H1 (cell line): ENCODE results near the gene ANKDD1A. TPM values are rescaled to one million over a fixed set of nuclear protein-coding genes. Genes with fewer than 3 reads are reported as not detected.

Source experiments
- CTCF ChIA-PET: fragments of 300-600 bp; sonication (Branson Sonifier 250); formaldehyde crosslinking; loops from one replicate; lab custom pipeline; 2021; ENCODE audit not compliant: partially characterized antibody; lab: Charles Lee
- POLR2A ChIA-PET: fragments of 300-600 bp; sonication (Branson Sonifier 250); formaldehyde crosslinking; loops from one replicate; lab custom pipeline; 2021; ENCODE audit warnings: inconsistent platforms; ENCODE audit not compliant: partially characterized antibody; lab: Charles Lee
- DNase-seq, 2 experiments: peaks; one replicate each; pipeline versions ENCODE4 v3.0.0 to v3.0.0-alpha.2; 2010 to 2022; ENCODE audit warnings: low spot score in 2 of 2, low read depth in 1 of 2, mixed read lengths in 1 of 2
- FAIRE-seq: peaks from 2 replicates; lab custom pipeline; 2011; peaks lifted over from hg19 to GRCh38; lab: Jason Lieb, UNC
- H2AFZ ChIP-seq: 2 replicates; pipeline ENCODE4 v1.8.1; 2012; ENCODE audit warnings: low read length, inconsistent platforms
- H2AK5ac ChIP-seq: 2 replicates; pipeline ENCODE4 v1.6.1; 2013; ENCODE audit warnings: low read depth, low read length
- H2BK120ac ChIP-seq: replicated peaks from 2 replicates; pipeline ENCODE3; 2013; ENCODE audit warnings: low read depth, low read length, inconsistent platforms
- H2BK12ac ChIP-seq: 2 replicates; pipeline ENCODE4 v1.6.1; 2013; ENCODE audit warnings: low read depth, low read length
- H2BK15ac ChIP-seq: 2 replicates; pipeline ENCODE4 v1.6.1; 2013; ENCODE audit warnings: low read length
- H2BK20ac ChIP-seq: 2 replicates; pipeline ENCODE4 v1.6.1; 2013; ENCODE audit warnings: low read length
- H2BK5ac ChIP-seq: 2 replicates; pipeline ENCODE4 v1.6.1; 2013; ENCODE audit warnings: low read depth, low read length
- H3K14ac ChIP-seq: 2 replicates; pipeline ENCODE4 v1.6.1; 2013; ENCODE audit warnings: inconsistent platforms; ENCODE audit not compliant: insufficient read length
- H3K18ac ChIP-seq: 2 replicates; pipeline ENCODE4 v1.6.1; 2013; ENCODE audit warnings: low read length; ENCODE audit errors: extremely low read depth
- H3K23ac ChIP-seq: 2 replicates; pipeline ENCODE4 v1.6.1; 2013; ENCODE audit warnings: inconsistent platforms; ENCODE audit not compliant: insufficient read length
- H3K23me2 ChIP-seq: 2 replicates; pipeline ENCODE4 v1.6.1; 2013; ENCODE audit warnings: low read depth, low read length
- H3K27ac ChIP-seq: 2 replicates; pipeline ENCODE4 v1.6.1; 2011; ENCODE audit warnings: low read depth, low read length, inconsistent platforms
- H3K27me3 ChIP-seq, 4 experiments: replicated peaks in 1 of 4; 1 replicate in 1 of 4; 2 replicates in 3 of 4; pipeline versions ENCODE4 v1.6.1 to v1.8.1; 2011 to 2013; ENCODE audit warnings: low read length in 3 of 4, mild to moderate bottlenecking in 3 of 4, inconsistent platforms in 2 of 4, mixed read lengths in 2 of 4, moderate library complexity in 1 of 4; ENCODE audit not compliant: control insufficient read depth in 3 of 4, insufficient read depth in 3 of 4; ENCODE audit errors: extremely low read depth in 1 of 4
- H3K36me3 ChIP-seq, 4 experiments: 2 replicates each; pipeline versions ENCODE4 v1.6.1 to v1.8.1; 2011 to 2013; ENCODE audit warnings: mild to moderate bottlenecking in 4 of 4, low read length in 3 of 4, moderate library complexity in 2 of 4, control low read depth in 1 of 4, inconsistent platforms in 1 of 4; ENCODE audit not compliant: insufficient read depth in 4 of 4, control insufficient read depth in 2 of 4
- H3K4ac ChIP-seq: replicated peaks from 2 replicates; pipeline ENCODE3; 2013; ENCODE audit warnings: low read length, low read depth, mixed read lengths, inconsistent platforms; ENCODE audit not compliant: insufficient read length
- H3K4me1 ChIP-seq, 4 experiments: replicated peaks in 1 of 4; 1 replicate in 1 of 4; 2 replicates in 3 of 4; pipeline versions ENCODE4 v1.6.1 to v1.8.1; 2011 to 2013; ENCODE audit warnings: low read length in 3 of 4, inconsistent platforms in 2 of 4, mixed read lengths in 1 of 4; ENCODE audit not compliant: insufficient read depth in 4 of 4, control insufficient read depth in 3 of 4
- H3K4me2 ChIP-seq, 2 experiments: 2 replicates each; pipeline versions ENCODE4 v1.6.1 to v1.8.1; 2011 to 2013; ENCODE audit warnings: low read depth in 2 of 2, low read length in 2 of 2, control low read depth in 1 of 2, inconsistent platforms in 1 of 2, mild to moderate bottlenecking in 1 of 2; ENCODE audit not compliant: insufficient read depth in 1 of 2
- H3K4me3 ChIP-seq, 4 experiments: fragments of 200-600, 300-600 bp in 1 of 4; sonication (generic), shearing (Covaris generic), sonication (Bioruptor Twin) in 1 of 4; 2 replicates each; pipeline versions ENCODE4 v1.5.1 to v1.8.1; 2011 to 2016; ENCODE audit warnings: low read length in 4 of 4, low read depth in 3 of 4, control low read depth in 2 of 4, inconsistent platforms in 2 of 4, mild to moderate bottlenecking in 2 of 4, mixed read lengths in 1 of 4, moderate library complexity in 1 of 4; ENCODE audit not compliant: insufficient read depth in 2 of 4; ENCODE audit errors: extremely low read depth in 1 of 4
- H3K56ac ChIP-seq: replicated peaks from 2 replicates; pipeline ENCODE3; 2013; ENCODE audit warnings: low read depth, mild to moderate bottlenecking, mixed read lengths, low read length, inconsistent platforms; ENCODE audit not compliant: insufficient read length
- H3K79me1 ChIP-seq: 2 replicates; pipeline ENCODE4 v1.6.1; 2013; ENCODE audit warnings: low read depth, low read length, control low read depth
- H3K79me2 ChIP-seq, 2 experiments: 2 replicates each; pipeline versions ENCODE4 v1.6.1 to v1.8.1; 2012 to 2013; ENCODE audit warnings: low read length in 2 of 2, mild to moderate bottlenecking in 2 of 2, inconsistent platforms in 1 of 2; ENCODE audit not compliant: insufficient read depth in 2 of 2, control insufficient read depth in 1 of 2
- H3K9ac ChIP-seq, 4 experiments: replicated peaks in 1 of 4; 1 replicate in 1 of 4; 2 replicates in 3 of 4; pipeline versions ENCODE4 v1.6.1 to v1.8.1; 2011 to 2013; ENCODE audit warnings: low read depth in 3 of 4, low read length in 3 of 4, control low read depth in 2 of 4, mild to moderate bottlenecking in 2 of 4, moderate library complexity in 2 of 4, inconsistent platforms in 1 of 4; ENCODE audit errors: extremely low read depth in 1 of 4
- H3K9me3 ChIP-seq, 2 experiments: 2 replicates each; pipeline versions ENCODE4 v1.6.1 to v1.8.1; 2012 to 2013; ENCODE audit warnings: mild to moderate bottlenecking in 2 of 2, moderate library complexity in 2 of 2, control low read depth in 1 of 2, inconsistent platforms in 1 of 2, low read depth in 1 of 2, low read length in 1 of 2, mixed read lengths in 1 of 2; ENCODE audit not compliant: insufficient read depth in 2 of 2
- H4K20me1 ChIP-seq, 2 experiments: replicated peaks in 1 of 2; 2 replicates each; pipeline versions ENCODE3 to v1.8.1; 2011 to 2013; ENCODE audit warnings: inconsistent platforms in 2 of 2, low read length in 2 of 2, mild to moderate bottlenecking in 1 of 2; ENCODE audit not compliant: insufficient read depth in 2 of 2, control insufficient read depth in 1 of 2
- H4K5ac ChIP-seq: 2 replicates; pipeline ENCODE4 v1.6.1; 2013; ENCODE audit warnings: low read length, low read depth, mixed read lengths, inconsistent platforms; ENCODE audit not compliant: insufficient read length
- H4K8ac ChIP-seq: 2 replicates; pipeline ENCODE4 v1.8.0; 2013; ENCODE audit warnings: mild to moderate bottlenecking, moderate library complexity, low read length, inconsistent platforms; ENCODE audit not compliant: insufficient read depth; ENCODE audit errors: extremely low read depth
- H4K91ac ChIP-seq: replicated peaks from 2 replicates; pipeline ENCODE3; 2013; ENCODE audit warnings: low read length, mixed read lengths, inconsistent platforms; ENCODE audit not compliant: insufficient read length
- BRCA1 ChIP-seq: IDR thresholded peaks from 2 replicates; pipeline ENCODE4 v1.6.1; 2012; ENCODE audit warnings: low read depth, low read length, improper control_type of control experiment
- CHD2 ChIP-seq: IDR thresholded peaks from 2 replicates; pipeline ENCODE4 v1.6.1; 2012; ENCODE audit warnings: low read length, improper control_type of control experiment
- SIX5 ChIP-seq: IDR thresholded peaks from 2 replicates; pipeline ENCODE4 v1.6.1; 2011; ENCODE audit warnings: mild to moderate bottlenecking, low read depth, low read length
- TBP ChIP-seq: IDR thresholded peaks from 2 replicates; pipeline ENCODE4 v1.6.1; 2011; ENCODE audit warnings: low read depth, low read length, improper control_type of control experiment
- WGBS, 2 experiments: shearing (Covaris generic) in 1 of 2; methylation state at CpG; one replicate each; pipeline versions ENCODE4 v1.1.6 to v1.1.7; 2013 to 2015; ENCODE audit warnings: low lambda C conversion rate in 2 of 2, mixed read lengths in 2 of 2, inconsistent platforms in 1 of 2, low coverage in 1 of 2, missing lambda C conversion rate in 1 of 2; ENCODE audit not compliant: insufficient replicate concordance in 2 of 2, insufficient coverage in 1 of 2, insufficient read length in 1 of 2; ENCODE audit errors: extremely low coverage in 1 of 2, missing lambda C conversion rate in 1 of 2; 5-methylcytosine and 5-hydroxymethylcytosine counted together
- long read RNA-seq, 2 experiments: library from RNA in 1 of 2; library from capped mRNA in 1 of 2; stranded (forward); transcript quantifications; one replicate each; pipeline ENCODE4 v2.0.0, GENCODE V29; 2021; ENCODE audit warnings: inconsistent platforms in 1 of 2
- polyA minus RNA-seq, 3 experiments: library from RNA; depleted of rRNA, polyadenylated mRNA; stranded (reverse); fragments of >200 nt; gene quantifications; 1 replicate in 2 of 3; 2 replicates in 1 of 3; pipeline ENCODE4 v1.2.3, GENCODE V29; 2011
- polyA plus RNA-seq, 7 experiments: library from polyadenylated mRNA; depleted of rRNA in 3 of 7; stranded (reverse) in 5 of 7; unstranded in 2 of 7; fragments of >200 nt in 5 of 7; fragments of 200-250 nt in 2 of 7; gene quantifications; 1 replicate in 5 of 7; 2 replicates in 1 of 7; 4 replicates in 1 of 7; pipeline versions ENCODE4 v1.2.1 to v1.2.3, GENCODE V29; 2011 to 2013; ENCODE audit warnings: missing spikeins in 2 of 7, mixed read lengths in 2 of 7
- total RNA-seq: library from RNA; stranded (reverse); fragmentation: NEBNext Ultra II Directional; extraction: Animal tissue kit (Norgen Biotek cat#: 25700); gene quantifications from 2 replicates; pipeline ENCODE4 v1.2.1, GENCODE V29; 2021
- TF ChIP-seq, protein P1 (sequence below): IDR thresholded peaks from 2 replicates; pipeline ENCODE4 v1.6.1; 2012; ENCODE audit warnings: inconsistent platforms

ANKDD1A gene
- 5.0 and 5.7 TPM in 2 replicates for total RNA-seq
- polyA plus RNA-seq (2011; rRNA removed): 4.1 and 6.8 TPM in 2 replicates
- polyA plus RNA-seq (2011; cell fraction: cytosol; rRNA removed): 5.8 TPM
- polyA plus RNA-seq (2011; cell fraction: nucleus; rRNA removed): 24.6 TPM
- 3.7 to 5.5 TPM (median 4.6 TPM) in 4 replicates for polyA plus RNA-seq (2012, experiment 1 of 2)
- polyA plus RNA-seq (2012, experiment 2 of 2): 1.8 TPM
- polyA plus RNA-seq (2013, experiment 1 of 2): 2.9 TPM
- 3.0 TPM for polyA plus RNA-seq (2013, experiment 2 of 2)
- polyA minus RNA-seq (2011; rRNA and poly(A)+ RNA removed): 7.9 and 11.9 TPM in 2 replicates
- 3.4 TPM for polyA minus RNA-seq (2011; cell fraction: cytosol; rRNA and poly(A)+ RNA removed)
- 20.7 TPM for polyA minus RNA-seq (2011; cell fraction: nucleus; rRNA and poly(A)+ RNA removed)
- long read RNA-seq, experiment 1, partial matches to known transcripts: 0 of 3 reads
- long read RNA-seq, experiment 1, other reads (novel, unspliced or antisense): 3 of 3 reads
- long read RNA-seq, experiment 2, partial matches to known transcripts: 0 of 1 reads
- long read RNA-seq, experiment 2, other reads (novel, unspliced or antisense): 0 of 1 reads

DNA sequence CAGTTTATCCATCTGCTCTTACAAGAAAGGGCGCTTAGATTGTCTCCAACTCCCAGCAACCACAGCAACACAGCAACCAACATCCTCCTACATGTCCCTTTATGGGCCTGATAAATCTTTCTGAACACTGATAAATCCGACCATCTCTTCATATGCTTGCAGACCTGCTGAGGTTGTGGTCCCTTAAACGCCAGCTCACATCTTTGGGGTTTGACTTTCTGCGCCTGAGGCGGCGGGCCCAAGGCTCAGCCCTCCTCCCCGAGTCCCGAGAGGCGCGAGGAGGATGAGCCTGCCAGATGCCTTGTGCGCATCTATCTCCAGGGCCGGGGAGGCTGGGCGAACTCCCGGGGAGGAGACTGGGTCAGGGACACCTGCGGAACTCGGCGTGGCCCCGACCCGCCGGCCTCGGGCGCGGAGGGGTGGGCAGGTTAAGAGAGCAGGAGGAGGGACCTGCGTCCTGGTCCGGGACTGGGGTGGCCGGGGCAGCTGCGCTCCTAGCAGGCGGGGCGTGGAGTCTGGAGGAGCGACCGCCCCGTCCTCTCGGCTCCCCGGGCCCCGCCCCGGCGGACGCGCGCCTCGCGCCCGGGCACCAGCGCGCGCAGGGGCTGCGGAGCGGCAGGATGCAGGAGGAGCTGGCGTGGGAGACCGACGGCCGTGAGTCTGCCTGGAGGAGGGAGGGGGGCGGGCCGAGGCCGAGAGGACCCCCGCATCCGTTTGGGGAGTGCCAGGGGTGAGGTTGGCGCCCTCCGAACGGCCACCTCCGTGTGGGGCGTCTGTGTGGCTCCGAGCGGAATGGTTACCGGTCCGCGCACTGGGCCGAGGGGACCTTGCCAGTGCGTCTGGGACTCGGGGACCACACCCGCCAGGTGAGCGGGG, at the start of gene ANKDD1A:
Gene ANKDD1A (plus strand): TSS at position 592 of the 876 bp plus-strand sequence. CDS start 29 bp downstream, at position 621.
- H3K27ac ChIP-seq: no peak within 1 kb of the TSS
- H3K56ac ChIP-seq: no peak within 1 kb of the TSS
- no peaks in the 10 kb centered on the region for H3K79me1 ChIP-seq
- H3K23ac ChIP-seq: no peak within 1 kb of the TSS
- POLR2A ChIA-PET: interaction anchor here (0.6 to 2.5 kb wide), 9 partner anchors 9 to 212 kb away, joined by 3 to 9 read pairs (median 3); no protein-coding TSS in a partner anchor
- peak within 1 kb of the TSS; percentile 44 for H3K4ac ChIP-seq
- H2BK5ac ChIP-seq: no peak within 1 kb of the TSS
- peaks cover 9% of the 10 kb centered on the region for H3K23me2 ChIP-seq
- peak within 1 kb of the TSS; percentile 50; the same call in 1 of the 2 replicates for H2BK12ac ChIP-seq
- CTCF ChIA-PET: interaction anchor here (0.6 to 1.4 kb wide), 4 partner anchors 15 to 101 kb away, joined by 3 read pairs; no protein-coding TSS in a partner anchor
- H4K20me1 ChIP-seq: no peaks in the 10 kb centered on the region
- H4K8ac ChIP-seq: peak within 1 kb of the TSS; percentile 76; the same call in 1 of the 2 replicates
- H3K18ac ChIP-seq: peak within 1 kb of the TSS; percentile 32
- H2AFZ ChIP-seq: peak within 1 kb of the TSS; percentile 56
- H4K91ac ChIP-seq: peak within 1 kb of the TSS; percentile 81
- H2AK5ac ChIP-seq: peak within 1 kb of the TSS; percentile 91; the same call in 1 of the 2 replicates
- H3K4me1 ChIP-seq: peaks cover 0 to 16% (median 10%) of the 10 kb centered on the region in 4 experiments; a peak in 6 of 7 replicates
- H3K79me2 ChIP-seq: no peaks in the 10 kb centered on the region
- 7% methylated on average over 50 of the region's 72 CpGs; no CpG with 5 or more reads in 1 of the 2 experiments for WGBS, 2 experiments
- H2BK120ac ChIP-seq: no peak within 1 kb of the TSS
- H4K5ac ChIP-seq: peak within 1 kb of the TSS; percentile 1
- peak within 1 kb of the TSS; percentile 69 to 91 for H3K4me2 ChIP-seq
- peak in 1 of 2 experiments; percentile 90 for DNase-seq
- peak within 1 kb of the TSS; percentile 58 to 69 (median 64) for H3K4me3 ChIP-seq
- no peaks in the 10 kb centered on the region for H3K36me3 ChIP-seq
- H2BK20ac ChIP-seq: no peak within 1 kb of the TSS
- peaks cover 6 to 7% of the 10 kb centered on the region in 2 experiments; a peak in 3 of 4 replicates for H3K9me3 ChIP-seq
- H3K14ac ChIP-seq: no peak within 1 kb of the TSS
- H3K27me3 ChIP-seq: peaks cover 0 to 14% (median 13%) of the 10 kb centered on the region in 4 experiments; a peak in 6 of 7 replicates
- H2BK15ac ChIP-seq: no peak within 1 kb of the TSS
- H3K9ac ChIP-seq: peak within 1 kb of the TSS in 3 of 4 experiments; percentile 22 to 45 (median 22); a peak in 1 of 7 replicates
- no peak for FAIRE-seq
- TF ChIP-seq SIX5 (no peak), CHD2 (no peak), TBP (no peak; the same call in 1 of the 2 replicates), BRCA1 (no peak)
- TF ChIP-seq, protein P1, sequence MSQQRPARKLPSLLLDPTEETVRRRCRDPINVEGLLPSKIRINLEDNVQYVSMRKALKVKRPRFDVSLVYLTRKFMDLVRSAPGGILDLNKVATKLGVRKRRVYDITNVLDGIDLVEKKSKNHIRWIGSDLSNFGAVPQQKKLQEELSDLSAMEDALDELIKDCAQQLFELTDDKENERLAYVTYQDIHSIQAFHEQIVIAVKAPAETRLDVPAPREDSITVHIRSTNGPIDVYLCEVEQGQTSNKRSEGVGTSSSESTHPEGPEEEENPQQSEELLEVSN: peak; percentile 23; the same call in 1 of the 2 replicates
